Measurements from ENCODE around the gene KIRREL3. TPM values are rescaled to one million over a fixed set of nuclear protein-coding genes. Genes with fewer than 3 reads are reported as not detected.

Gene KIRREL3
- total and polyA plus RNA-seq, 9 of the 15 experiments (the other 6 are each of a cell fraction or from before 2014, with no cell fraction given) = 0.04 to 0.10 TPM; not detected in 7

DNA sequence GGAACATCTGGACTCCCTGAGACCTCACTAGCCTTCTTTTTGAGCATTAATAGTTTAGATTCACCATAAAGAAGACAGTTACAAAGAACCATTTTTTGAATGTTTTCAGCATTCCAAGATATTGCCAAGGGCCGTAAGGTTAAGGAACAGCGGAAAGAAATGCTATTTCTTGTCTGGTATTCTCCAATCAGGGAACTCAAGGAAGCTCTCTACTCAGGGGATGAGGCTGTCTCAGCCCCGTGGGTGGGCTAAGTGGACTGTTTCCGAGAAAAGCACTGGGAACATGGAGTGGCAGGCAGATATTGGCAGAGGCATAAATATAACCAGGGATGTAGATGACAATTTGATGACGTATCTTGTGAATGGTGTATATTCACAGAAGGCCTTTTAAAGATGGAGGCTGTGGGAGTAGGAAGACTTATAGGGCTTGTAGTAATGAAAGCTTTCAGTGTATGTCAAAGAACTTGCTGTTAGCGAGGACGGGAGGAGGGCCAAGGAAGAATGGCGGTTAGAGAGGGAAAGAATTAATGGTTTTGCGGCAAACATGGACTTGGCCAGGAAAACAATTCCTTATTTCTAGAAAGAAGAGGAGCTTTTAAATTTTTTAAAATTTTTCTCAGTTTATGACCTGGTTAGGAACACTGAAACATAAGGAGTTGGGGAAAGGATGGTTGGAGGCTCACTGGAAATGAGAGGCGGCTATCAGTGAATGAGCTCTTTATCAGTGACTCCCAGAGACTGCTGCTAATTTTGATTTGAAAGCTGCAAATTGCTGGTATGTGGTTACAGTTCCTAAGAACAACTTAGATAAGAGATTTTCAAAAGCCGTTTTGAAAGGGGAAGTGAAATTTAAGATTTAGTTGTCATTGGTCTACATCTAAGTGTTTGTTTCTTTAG is 580.5 kb downstream of the KIRREL3 start (continued):
- no peak for TF ChIP-seq SLC30A9 (CRISPR knock-in tag; IDR thresholded peaks at IDR 0.05)
- TF ChIP-seq SAFB2 (IDR thresholded peaks at IDR 0.05; ENCODE audit: borderline replicate concordance, low read depth, low read length, severe bottlenecking) = no peak
- TF ChIP-seq, protein P1, sequence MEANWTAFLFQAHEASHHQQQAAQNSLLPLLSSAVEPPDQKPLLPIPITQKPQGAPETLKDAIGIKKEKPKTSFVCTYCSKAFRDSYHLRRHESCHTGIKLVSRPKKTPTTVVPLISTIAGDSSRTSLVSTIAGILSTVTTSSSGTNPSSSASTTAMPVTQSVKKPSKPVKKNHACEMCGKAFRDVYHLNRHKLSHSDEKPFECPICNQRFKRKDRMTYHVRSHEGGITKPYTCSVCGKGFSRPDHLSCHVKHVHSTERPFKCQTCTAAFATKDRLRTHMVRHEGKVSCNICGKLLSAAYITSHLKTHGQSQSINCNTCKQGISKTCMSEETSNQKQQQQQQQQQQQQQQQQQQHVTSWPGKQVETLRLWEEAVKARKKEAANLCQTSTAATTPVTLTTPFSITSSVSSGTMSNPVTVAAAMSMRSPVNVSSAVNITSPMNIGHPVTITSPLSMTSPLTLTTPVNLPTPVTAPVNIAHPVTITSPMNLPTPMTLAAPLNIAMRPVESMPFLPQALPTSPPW (CRISPR knock-in tag; IDR thresholded peaks at IDR 0.05) = peak; percentile 59
- TF ChIP-seq HMG20B (CRISPR knock-in tag; IDR thresholded peaks at IDR 0.05) = no peak
- peak; percentile 28; the same call in 1 of the 2 replicates for TF ChIP-seq CREM (IDR thresholded peaks at IDR 0.05; ENCODE audit: low read depth)
- no peak for TF ChIP-seq PPARD (CRISPR knock-in tag; IDR thresholded peaks at IDR 0.05)
- TF ChIP-seq RBM15 (IDR thresholded peaks at IDR 0.05; ENCODE audit: insufficient read depth, low read length) = no peak
- no peak for TF ChIP-seq PHF8 (IDR thresholded peaks at IDR 0.05; ENCODE audit: borderline replicate concordance, low read length)
- TF ChIP-seq MEF2D (tag; conservative IDR thresholded peaks at IDR 0.05; ENCODE audit: low read depth) = peak; percentile 82
- TF ChIP-seq, protein P2, sequence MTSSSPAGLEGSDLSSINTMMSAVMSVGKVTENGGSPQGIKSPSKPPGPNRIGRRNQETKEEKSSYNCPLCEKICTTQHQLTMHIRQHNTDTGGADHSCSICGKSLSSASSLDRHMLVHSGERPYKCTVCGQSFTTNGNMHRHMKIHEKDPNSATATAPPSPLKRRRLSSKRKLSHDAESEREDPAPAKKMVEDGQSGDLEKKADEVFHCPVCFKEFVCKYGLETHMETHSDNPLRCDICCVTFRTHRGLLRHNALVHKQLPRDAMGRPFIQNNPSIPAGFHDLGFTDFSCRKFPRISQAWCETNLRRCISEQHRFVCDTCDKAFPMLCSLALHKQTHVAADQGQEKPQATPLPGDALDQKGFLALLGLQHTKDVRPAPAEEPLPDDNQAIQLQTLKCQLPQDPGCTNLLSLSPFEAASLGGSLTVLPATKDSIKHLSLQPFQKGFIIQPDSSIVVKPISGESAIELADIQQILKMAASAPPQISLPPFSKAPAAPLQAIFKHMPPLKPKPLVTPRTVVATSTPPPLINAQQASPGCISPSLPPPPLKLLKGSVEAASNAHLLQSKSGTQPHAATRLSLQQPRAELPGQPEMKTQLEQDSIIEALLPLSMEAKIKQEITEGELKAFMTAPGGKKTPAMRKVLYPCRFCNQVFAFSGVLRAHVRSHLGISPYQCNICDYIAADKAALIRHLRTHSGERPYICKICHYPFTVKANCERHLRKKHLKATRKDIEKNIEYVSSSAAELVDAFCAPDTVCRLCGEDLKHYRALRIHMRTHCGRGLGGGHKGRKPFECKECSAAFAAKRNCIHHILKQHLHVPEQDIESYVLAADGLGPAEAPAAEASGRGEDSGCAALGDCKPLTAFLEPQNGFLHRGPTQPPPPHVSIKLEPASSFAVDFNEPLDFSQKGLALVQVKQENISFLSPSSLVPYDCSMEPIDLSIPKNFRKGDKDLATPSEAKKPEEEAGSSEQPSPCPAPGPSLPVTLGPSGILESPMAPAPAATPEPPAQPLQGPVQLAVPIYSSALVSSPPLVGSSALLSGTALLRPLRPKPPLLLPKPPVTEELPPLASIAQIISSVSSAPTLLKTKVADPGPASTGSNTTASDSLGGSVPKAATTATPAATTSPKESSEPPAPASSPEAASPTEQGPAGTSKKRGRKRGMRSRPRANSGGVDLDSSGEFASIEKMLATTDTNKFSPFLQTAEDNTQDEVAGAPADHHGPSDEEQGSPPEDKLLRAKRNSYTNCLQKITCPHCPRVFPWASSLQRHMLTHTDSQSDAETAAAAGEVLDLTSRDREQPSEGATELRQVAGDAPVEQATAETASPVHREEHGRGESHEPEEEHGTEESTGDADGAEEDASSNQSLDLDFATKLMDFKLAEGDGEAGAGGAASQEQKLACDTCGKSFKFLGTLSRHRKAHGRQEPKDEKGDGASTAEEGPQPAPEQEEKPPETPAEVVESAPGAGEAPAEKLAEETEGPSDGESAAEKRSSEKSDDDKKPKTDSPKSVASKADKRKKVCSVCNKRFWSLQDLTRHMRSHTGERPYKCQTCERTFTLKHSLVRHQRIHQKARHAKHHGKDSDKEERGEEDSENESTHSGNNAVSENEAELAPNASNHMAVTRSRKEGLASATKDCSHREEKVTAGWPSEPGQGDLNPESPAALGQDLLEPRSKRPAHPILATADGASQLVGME (CRISPR knock-in tag; IDR thresholded peaks at IDR 0.05) = no peak
- TF ChIP-seq SIN3B (IDR thresholded peaks at IDR 0.05; ENCODE audit: low read depth) = no peak
- no peak for TF ChIP-seq NR1H2 (CRISPR knock-in tag; IDR thresholded peaks at IDR 0.05)
- no peak for TF ChIP-seq ZNF76 (CRISPR knock-in tag; IDR thresholded peaks at IDR 0.05; ENCODE audit: borderline replicate concordance)
- no peak for TF ChIP-seq NFE2L1 (tag; IDR thresholded peaks at IDR 0.05; ENCODE audit: borderline replicate concordance, low read depth)
- no peak for TF ChIP-seq ZNF165 (CRISPR knock-in tag; IDR thresholded peaks at IDR 0.05; ENCODE audit: borderline replicate concordance)

Measured in K562 (cell line).